GM23338 (cell line): ENCODE results near the gene NFE2L3. TPM values are rescaled to one million over a fixed set of nuclear protein-coding genes. Genes with fewer than 3 reads are reported as not detected.

ENCODE experiments used
- ATAC-seq: fragments of 200-7000 bp; cut with Tn5 transposase; 3 replicates; pipeline ENCODE4 v1.9.1; 2020
- DNase-seq: peaks from one replicate; pipeline ENCODE4 v3.0.0-alpha.2; 2015; ENCODE audit warnings: low spot score
- H2AFZ ChIP-seq: fragments of 200-600 bp; sonication (generic); 2 replicates; pipeline ENCODE4 v1.8.0; 2016; ENCODE audit warnings: antibody characterized with exemption, mild to moderate bottlenecking, moderate library complexity
- H3F3A ChIP-seq: fragments of 200-600 bp; sonication (generic); replicated peaks from 2 replicates; pipeline ENCODE4 v1.8.0; 2017; ENCODE audit warnings: antibody characterized with exemption, mixed run types, low read depth
- H3K27ac ChIP-seq: fragments of 200-600 bp; sonication (generic); 2 replicates; pipeline ENCODE4 v1.6.1; 2016; ENCODE audit warnings: low read depth
- H3K27me3 ChIP-seq: fragments of 200-600 bp; sonication (generic); 2 replicates; pipeline ENCODE4 v1.8.0; 2016; ENCODE audit warnings: mild to moderate bottlenecking, mixed run types, moderate library complexity; ENCODE audit not compliant: insufficient read depth
- H3K36me3 ChIP-seq: fragments of 200-600 bp; sonication (generic); 2 replicates; pipeline ENCODE4 v1.8.0; 2016; ENCODE audit warnings: mild to moderate bottlenecking; ENCODE audit not compliant: insufficient read depth
- H3K4me1 ChIP-seq: fragments of 200-600 bp; sonication (generic); 2 replicates; pipeline ENCODE4 v1.8.0; 2016; ENCODE audit warnings: mild to moderate bottlenecking, moderate library complexity; ENCODE audit not compliant: insufficient read depth
- H3K4me2 ChIP-seq: fragments of 200-600 bp; sonication (generic); 2 replicates; pipeline ENCODE4 v1.7.1; 2017; ENCODE audit warnings: mixed run types
- H3K4me3 ChIP-seq: fragments of 200-600 bp; sonication (generic); 2 replicates; pipeline ENCODE4 v1.6.1; 2016; ENCODE audit warnings: mixed run types
- H3K79me2 ChIP-seq: fragments of 200-600 bp; sonication (generic); replicated peaks from 2 replicates; pipeline ENCODE4 v1.8.0; 2017; ENCODE audit warnings: mild to moderate bottlenecking; ENCODE audit not compliant: insufficient read depth
- H3K9me2 ChIP-seq: fragments of 200-600 bp; sonication (generic); 2 replicates; pipeline ENCODE4 v1.8.0; 2017; ENCODE audit not compliant: insufficient read depth
- H4K20me1 ChIP-seq: fragments of 200-600 bp; sonication (generic); replicated peaks from 2 replicates; pipeline ENCODE4 v1.8.0; 2017; ENCODE audit warnings: mild to moderate bottlenecking; ENCODE audit not compliant: insufficient read depth
- H3K27ac Mint-ChIP-seq: 2 replicates; pipeline ENCODE4 v1.8.0; 2020; ENCODE audit warnings: inconsistent platforms, mild to moderate bottlenecking, moderate library complexity, mixed read lengths
- H3K27me3 Mint-ChIP-seq: 3 replicates; pipeline ENCODE4 v1.8.0; 2022; ENCODE audit warnings: low read depth, mild to moderate bottlenecking, moderate library complexity, mixed read lengths, inconsistent platforms; ENCODE audit not compliant: insufficient read depth, poor library complexity
- H3K36me3 Mint-ChIP-seq: 3 replicates; pipeline ENCODE4 v1.8.0; 2021; ENCODE audit warnings: low read depth, mild to moderate bottlenecking, inconsistent platforms, moderate library complexity, mixed read lengths
- H3K4me1 Mint-ChIP-seq: 3 replicates; pipeline ENCODE4 v1.8.0; 2020; ENCODE audit warnings: mild to moderate bottlenecking, inconsistent platforms, mixed read lengths
- H3K4me3 Mint-ChIP-seq: 3 replicates; pipeline ENCODE4 v1.8.0; 2021; ENCODE audit warnings: moderate library complexity, mild to moderate bottlenecking, inconsistent platforms, mixed read lengths
- H3K9me3 Mint-ChIP-seq: 3 replicates; pipeline ENCODE4 v1.8.0; 2020; ENCODE audit warnings: moderate library complexity, mild to moderate bottlenecking, inconsistent platforms, mixed read lengths
- STAT1 ChIP-seq: IDR thresholded peaks from one replicate; pipeline ENCODE4 v1.6.1; 2016; ENCODE audit warnings: antibody characterized with exemption; ENCODE audit not compliant: unreplicated experiment
- ZNF331 ChIP-seq: fragments of 250-450 bp; sonication (Bioruptor Pico); IDR thresholded peaks from 2 replicates; pipeline ENCODE4 v1.5.0; 2020; ENCODE audit warnings: low read depth, mild to moderate bottlenecking, moderate library complexity
- polyA plus RNA-seq: library from polyadenylated mRNA; unstranded; fragments of >200 nt; fragmentation: Nextera tagmentation; extraction: Ambion mirVana; gene quantifications from 2 replicates; pipeline ENCODE4 v1.2.1, GENCODE V29; 2016
- total RNA-seq: library from RNA; depleted of rRNA; stranded (reverse); fragments of >200 nt; shearing (Covaris generic); gene quantifications from 2 replicates; pipeline ENCODE4 v1.2.3, GENCODE V29; 2014
- TF ChIP-seq, protein P1 (sequence below), 2 experiments: fragments of 200-600 bp in 1 of 2; sonication (generic) in 1 of 2; conservative IDR thresholded peaks; 2 replicates each; pipeline versions ENCODE4 v1.5.1 to v1.6.1; 2016 to 2017; ENCODE audit warnings: antibody characterized with exemption in 2 of 2, low read depth in 2 of 2, mild to moderate bottlenecking in 2 of 2, moderate library complexity in 1 of 2
- TF ChIP-seq, protein P2 (sequence below): fragments of 250-450 bp; sonication (Bioruptor Pico); IDR thresholded peaks from 2 replicates; pipeline ENCODE4 v1.5.0; 2020; ENCODE audit warnings: mild to moderate bottlenecking, moderate library complexity

NFE2L3 gene
- total and polyA plus RNA-seq, 2 experiments from 2014 or later: 62.0 to 142 TPM

DNA sequence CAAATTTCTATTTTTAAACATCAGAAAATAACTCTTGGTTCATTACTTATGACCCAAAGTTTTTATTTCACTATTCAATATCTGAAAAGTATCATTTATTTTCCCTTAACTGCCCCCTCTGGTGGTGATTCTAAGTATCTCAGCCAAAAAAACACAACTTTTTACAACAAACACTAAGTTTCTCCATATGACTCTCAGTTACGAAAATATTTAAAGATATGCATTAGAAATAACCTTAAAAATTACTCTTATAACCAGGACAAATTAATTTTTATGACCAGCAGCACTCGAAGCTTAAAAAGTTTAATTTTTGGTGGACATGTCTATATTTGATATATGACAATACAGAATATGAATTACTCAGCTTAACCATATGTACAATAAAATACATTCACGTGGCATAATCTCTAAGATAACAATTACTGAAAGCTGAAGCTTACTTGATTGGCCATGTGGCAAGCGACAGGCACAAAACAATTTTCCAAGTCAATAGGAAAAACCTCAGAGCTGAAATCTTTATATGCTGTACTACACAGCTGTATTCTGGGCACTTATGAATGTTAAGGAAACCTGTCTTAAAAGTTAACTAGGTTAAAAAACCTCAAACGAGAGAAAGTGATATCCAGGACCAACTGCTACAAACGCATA lies 46.3 kb downstream of the NFE2L3 start:
- Mint-ChIP-seq H3K27me3 (peaks cover 58% of the 10 kb centered on the region), H3K9me3 (peaks cover 18% of the 10 kb centered on the region), H3K27ac (peak overlapping the region; percentile 100), H3K36me3 (peaks cover 90% of the 10 kb centered on the region), H3K4me3 (peak overlapping the region; percentile 100), H3K4me1 (peaks cover 38% of the 10 kb centered on the region)
- ATAC-seq (no peak), DNase-seq (peak; percentile 49)
- Histone ChIP-seq H3K79me2 (peaks cover 85% of the 10 kb centered on the region), H3K36me3 (peaks cover 58% of the 10 kb centered on the region), H3K4me1 (peaks cover 18% of the 10 kb centered on the region), H3K27ac (no peak overlapping the region), H3K4me3 (peak overlapping the region; percentile 71), H4K20me1 (peaks cover 57% of the 10 kb centered on the region), H3K4me2 (peak overlapping the region; percentile 81), H2AFZ (no peak overlapping the region), H3F3A (peaks cover 28% of the 10 kb centered on the region), H3K9me2 (no peaks in the 10 kb centered on the region), H3K27me3 (no peaks in the 10 kb centered on the region)
- TF ChIP-seq STAT1 (no peak), ZNF331 (CRISPR knock-in tag) (no peak)
- TF ChIP-seq, protein P1, sequence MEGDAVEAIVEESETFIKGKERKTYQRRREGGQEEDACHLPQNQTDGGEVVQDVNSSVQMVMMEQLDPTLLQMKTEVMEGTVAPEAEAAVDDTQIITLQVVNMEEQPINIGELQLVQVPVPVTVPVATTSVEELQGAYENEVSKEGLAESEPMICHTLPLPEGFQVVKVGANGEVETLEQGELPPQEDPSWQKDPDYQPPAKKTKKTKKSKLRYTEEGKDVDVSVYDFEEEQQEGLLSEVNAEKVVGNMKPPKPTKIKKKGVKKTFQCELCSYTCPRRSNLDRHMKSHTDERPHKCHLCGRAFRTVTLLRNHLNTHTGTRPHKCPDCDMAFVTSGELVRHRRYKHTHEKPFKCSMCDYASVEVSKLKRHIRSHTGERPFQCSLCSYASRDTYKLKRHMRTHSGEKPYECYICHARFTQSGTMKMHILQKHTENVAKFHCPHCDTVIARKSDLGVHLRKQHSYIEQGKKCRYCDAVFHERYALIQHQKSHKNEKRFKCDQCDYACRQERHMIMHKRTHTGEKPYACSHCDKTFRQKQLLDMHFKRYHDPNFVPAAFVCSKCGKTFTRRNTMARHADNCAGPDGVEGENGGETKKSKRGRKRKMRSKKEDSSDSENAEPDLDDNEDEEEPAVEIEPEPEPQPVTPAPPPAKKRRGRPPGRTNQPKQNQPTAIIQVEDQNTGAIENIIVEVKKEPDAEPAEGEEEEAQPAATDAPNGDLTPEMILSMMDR (conservative IDR thresholded peaks at IDR 0.05; ENCODE audit: low read depth in 2 of 2): peak in 1 of 2 experiments; percentile 91; a peak in 3 of 4 replicates
- TF ChIP-seq, protein P2, sequence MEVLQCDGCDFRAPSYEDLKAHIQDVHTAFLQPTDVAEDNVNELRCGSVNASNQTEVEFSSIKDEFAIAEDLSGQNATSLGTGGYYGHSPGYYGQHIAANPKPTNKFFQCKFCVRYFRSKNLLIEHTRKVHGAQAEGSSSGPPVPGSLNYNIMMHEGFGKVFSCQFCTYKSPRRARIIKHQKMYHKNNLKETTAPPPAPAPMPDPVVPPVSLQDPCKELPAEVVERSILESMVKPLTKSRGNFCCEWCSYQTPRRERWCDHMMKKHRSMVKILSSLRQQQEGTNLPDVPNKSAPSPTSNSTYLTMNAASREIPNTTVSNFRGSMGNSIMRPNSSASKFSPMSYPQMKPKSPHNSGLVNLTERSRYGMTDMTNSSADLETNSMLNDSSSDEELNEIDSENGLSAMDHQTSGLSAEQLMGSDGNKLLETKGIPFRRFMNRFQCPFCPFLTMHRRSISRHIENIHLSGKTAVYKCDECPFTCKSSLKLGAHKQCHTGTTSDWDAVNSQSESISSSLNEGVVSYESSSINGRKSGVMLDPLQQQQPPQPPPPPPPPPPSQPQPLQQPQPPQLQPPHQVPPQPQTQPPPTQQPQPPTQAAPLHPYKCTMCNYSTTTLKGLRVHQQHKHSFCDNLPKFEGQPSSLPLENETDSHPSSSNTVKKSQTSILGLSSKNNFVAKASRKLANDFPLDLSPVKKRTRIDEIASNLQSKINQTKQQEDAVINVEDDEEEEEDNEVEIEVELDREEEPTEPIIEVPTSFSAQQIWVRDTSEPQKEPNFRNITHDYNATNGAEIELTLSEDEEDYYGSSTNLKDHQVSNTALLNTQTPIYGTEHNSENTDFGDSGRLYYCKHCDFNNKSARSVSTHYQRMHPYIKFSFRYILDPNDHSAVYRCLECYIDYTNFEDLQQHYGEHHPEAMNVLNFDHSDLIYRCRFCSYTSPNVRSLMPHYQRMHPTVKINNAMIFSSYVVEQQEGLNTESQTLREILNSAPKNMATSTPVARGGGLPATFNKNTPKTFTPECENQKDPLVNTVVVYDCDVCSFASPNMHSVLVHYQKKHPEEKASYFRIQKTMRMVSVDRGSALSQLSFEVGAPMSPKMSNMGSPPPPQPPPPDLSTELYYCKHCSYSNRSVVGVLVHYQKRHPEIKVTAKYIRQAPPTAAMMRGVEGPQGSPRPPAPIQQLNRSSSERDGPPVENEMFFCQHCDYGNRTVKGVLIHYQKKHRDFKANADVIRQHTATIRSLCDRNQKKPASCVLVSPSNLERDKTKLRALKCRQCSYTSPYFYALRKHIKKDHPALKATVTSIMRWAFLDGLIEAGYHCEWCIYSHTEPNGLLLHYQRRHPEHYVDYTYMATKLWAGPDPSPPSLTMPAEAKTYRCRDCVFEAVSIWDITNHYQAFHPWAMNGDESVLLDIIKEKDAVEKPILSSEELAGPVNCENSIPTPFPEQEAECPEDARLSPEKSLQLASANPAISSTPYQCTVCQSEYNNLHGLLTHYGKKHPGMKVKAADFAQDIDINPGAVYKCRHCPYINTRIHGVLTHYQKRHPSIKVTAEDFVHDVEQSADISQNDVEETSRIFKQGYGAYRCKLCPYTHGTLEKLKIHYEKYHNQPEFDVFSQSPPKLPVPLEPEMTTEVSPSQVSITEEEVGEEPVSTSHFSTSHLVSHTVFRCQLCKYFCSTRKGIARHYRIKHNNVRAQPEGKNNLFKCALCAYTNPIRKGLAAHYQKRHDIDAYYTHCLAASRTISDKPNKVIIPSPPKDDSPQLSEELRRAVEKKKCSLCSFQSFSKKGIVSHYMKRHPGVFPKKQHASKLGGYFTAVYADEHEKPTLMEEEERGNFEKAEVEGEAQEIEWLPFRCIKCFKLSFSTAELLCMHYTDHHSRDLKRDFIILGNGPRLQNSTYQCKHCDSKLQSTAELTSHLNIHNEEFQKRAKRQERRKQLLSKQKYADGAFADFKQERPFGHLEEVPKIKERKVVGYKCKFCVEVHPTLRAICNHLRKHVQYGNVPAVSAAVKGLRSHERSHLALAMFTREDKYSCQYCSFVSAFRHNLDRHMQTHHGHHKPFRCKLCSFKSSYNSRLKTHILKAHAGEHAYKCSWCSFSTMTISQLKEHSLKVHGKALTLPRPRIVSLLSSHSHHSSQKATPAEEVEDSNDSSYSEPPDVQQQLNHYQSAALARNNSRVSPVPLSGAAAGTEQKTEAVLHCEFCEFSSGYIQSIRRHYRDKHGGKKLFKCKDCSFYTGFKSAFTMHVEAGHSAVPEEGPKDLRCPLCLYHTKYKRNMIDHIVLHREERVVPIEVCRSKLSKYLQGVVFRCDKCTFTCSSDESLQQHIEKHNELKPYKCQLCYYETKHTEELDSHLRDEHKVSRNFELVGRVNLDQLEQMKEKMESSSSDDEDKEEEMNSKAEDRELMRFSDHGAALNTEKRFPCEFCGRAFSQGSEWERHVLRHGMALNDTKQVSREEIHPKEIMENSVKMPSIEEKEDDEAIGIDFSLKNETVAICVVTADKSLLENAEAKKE (CRISPR knock-in tag): no peak
